Measurements from ENCODE around the gene NXT1.

Gene NXT1

GRCh38 chr20:23361119-23361475, 10.5 kb downstream of the NXT1 start:
- DNase-seq, result no peak

- peak; percentile 96 for DNase-seq
Observed at GRCh38 chr20:23361476-23362391, 11.1 kb downstream of the NXT1 start, which contains the start of gene GZF1. TSS of gene GZF1 (plus strand) at chr20:23362182. CDS start at chr20:23364384, 2,202 bp downstream.

- peak; percentile 27 for DNase-seq
Observed at GRCh38 chr20:23362392-23363256, 12.0 kb downstream of the NXT1 start.

- no peak for DNase-seq
Observed at GRCh38 chr20:23363257-23363649, 12.7 kb downstream of the NXT1 start.

- no peak for DNase-seq
Observed at GRCh38 chr20:23365390-23366165, 15.0 kb downstream of the NXT1 start.

- no peak for DNase-seq
Observed at GRCh38 chr20:23366384-23366783, 15.8 kb downstream of the NXT1 start.

- peak; percentile 19 for DNase-seq
Observed at GRCh38 chr20:23367770-23368169, 17.2 kb downstream of the NXT1 start.

- DNase-seq, result peak; percentile 15
Observed at GRCh38 chr20:23368316-23369071, 17.9 kb downstream of the NXT1 start.

GRCh38 chr20:23369072-23369823, 18.7 kb downstream of the NXT1 start:
- no peak for DNase-seq

GRCh38 chr20:23370274-23370673, 19.7 kb downstream of the NXT1 start:
- no peak for DNase-seq

GRCh38 chr20:23370873-23371272, 20.3 kb downstream of the NXT1 start:
- no peak for DNase-seq

GRCh38 chr20:23371496-23371895, 20.9 kb downstream of the NXT1 start:
- no peak for DNase-seq

- DNase-seq, result no peak
Observed at GRCh38 chr20:23374441-23374840, 23.9 kb downstream of the NXT1 start.

GRCh38 chr20:23375827-23376226, 25.2 kb downstream of the NXT1 start:
- no peak for DNase-seq

GRCh38 chr20:23379772-23380171, 29.2 kb downstream of the NXT1 start:
- no peak for DNase-seq

- DNase-seq, result no peak
Observed at GRCh38 chr20:23381876-23382275, 31.3 kb downstream of the NXT1 start.

- DNase-seq, result no peak
Observed at GRCh38 chr20:23386304-23387117, 35.9 kb downstream of the NXT1 start.

GRCh38 chr20:23387118-23387443, 36.5 kb downstream of the NXT1 start:
- no peak for DNase-seq

- DNase-seq, result no peak
Observed at GRCh38 chr20:23390091-23390774, 39.6 kb downstream of the NXT1 start.
